Uterus (tissue), 4 donors: ENCODE measurements around the gene LY6G6D. TPM values are rescaled to one million over a fixed set of nuclear protein-coding genes. Genes with fewer than 3 reads are reported as not detected.
A peak's percentile ranks its signal among the peaks of the same experiment; 100 is the strongest.

Experiments used
- DNase-seq, 2 donors: peaks; one replicate each; pipeline ENCODE4 v3.0.0-alpha.2; 2019 to 2020
- H3K27ac ChIP-seq, 2 donors: fragments of 200-600 bp; sonication (generic); 1 replicate in 1 of 2; 2 replicates in 1 of 2; pipeline ENCODE4 v1.5.1; 2016 to 2018
- H3K27me3 ChIP-seq, 2 donors: fragments of 200-600 bp; sonication (generic); one replicate each; pipeline ENCODE4 v1.5.1; 2018 to 2019; ENCODE audit warnings: control low read depth in 1 of 2
- H3K36me3 ChIP-seq, 2 donors: fragments of 200-600 bp; sonication (generic); one replicate each; pipeline ENCODE4 v1.5.1; 2019; ENCODE audit warnings: control low read depth in 1 of 2
- H3K4me1 ChIP-seq, 2 donors: fragments of 200-600 bp; sonication (generic); one replicate each; pipeline ENCODE4 v1.5.1; 2018 to 2019; ENCODE audit warnings: control low read depth in 1 of 2
- H3K4me3 ChIP-seq, 2 donors: fragments of 200-600 bp; sonication (generic); 1 replicate in 1 of 2; 2 replicates in 1 of 2; pipeline ENCODE4 v1.5.1; 2018 to 2019; ENCODE audit warnings: mild to moderate bottlenecking in 1 of 2
- H3K9me3 ChIP-seq, 2 donors: fragments of 200-600 bp; sonication (generic); one replicate each; pipeline ENCODE4 v1.5.1; 2019; ENCODE audit warnings: control low read depth in 1 of 2
- POLR2A ChIP-seq, 2 donors: fragments of 450-650 bp; IDR thresholded peaks; one replicate each; pipeline ENCODE4 v1.6.1; 2016; ENCODE audit warnings: antibody characterized with exemption in 2 of 2, mild to moderate bottlenecking in 1 of 2, moderate library complexity in 1 of 2
- intact Hi-C: fragments of 100-400 bp; cut with DNase I; formaldehyde crosslinking; loops from one replicate; pipeline ENCODE4 v1.15.1; 2023; ENCODE audit warnings: low total_unique reads
- microRNA-seq: library from miRNA; unstranded; fragments of <30 nt; microRNA quantifications from one replicate; pipeline ENCODE4, GENCODE V29; 2016; ENCODE audit warnings: borderline microRNAs expressed, borderline replicate concordance
- small RNA-seq: library from RNA; depleted of rRNA; stranded (forward); fragments of <200 nt; gene quantifications from one replicate; pipeline ENCODE3, GENCODE V24; 2016
- total RNA-seq, 4 donors: library from RNA; depleted of rRNA in 3 of 4; stranded (reverse); fragments of >200 nt in 3 of 4; gene quantifications; one replicate each; pipeline versions ENCODE4 v1.1.0 to v1.2.4, GENCODE V29; 2014 to 2023
- TF ChIP-seq, protein P1 (sequence below), 4 experiments: fragments of 200-600 bp in 2 of 4; fragments of 450-650 bp in 2 of 4; sonication (generic) in 2 of 4; IDR thresholded peaks; one replicate each; pipeline ENCODE4 v1.5.1; 2016 to 2019; ENCODE audit warnings: antibody characterized with exemption in 4 of 4, mild to moderate bottlenecking in 2 of 4, moderate library complexity in 1 of 4
- donor health status: DM: yes; HTN: yes; CAD: no.

Gene LY6G6D
- total RNA-seq, 4 donors from 2014 or later = 2.0 TPM; not detected in 3

DNA sequence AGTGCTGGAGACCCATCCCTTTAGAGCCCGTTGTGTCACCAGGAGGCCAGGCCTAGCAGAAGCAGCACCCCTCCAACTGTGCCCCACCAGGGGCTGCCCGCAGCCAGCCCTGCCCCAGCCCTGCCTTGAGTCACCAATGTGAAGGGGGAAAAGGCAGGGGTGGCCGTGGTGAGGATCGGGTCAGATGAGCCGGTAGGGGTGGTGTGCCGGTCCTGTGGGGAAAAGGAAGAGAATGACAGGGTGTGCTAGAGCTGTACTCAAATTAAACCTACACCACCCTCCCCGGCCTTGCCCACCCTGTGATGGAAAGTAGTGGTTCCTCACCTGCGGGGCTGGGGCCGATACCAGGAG is 50.4 kb downstream of the LY6G6D start:
- Histone ChIP-seq H3K36me3 (no peaks in the 10 kb centered on the region), H3K4me1 (no peaks in the 10 kb centered on the region), H3K27ac (no peak overlapping the region), H3K9me3 (no peaks in the 10 kb centered on the region), H3K4me3 (no peak overlapping the region), H3K27me3 (no peaks in the 10 kb centered on the region)
- no peak for TF ChIP-seq POLR2A (IDR thresholded peaks at IDR 0.05)
- TF ChIP-seq, protein P1, sequence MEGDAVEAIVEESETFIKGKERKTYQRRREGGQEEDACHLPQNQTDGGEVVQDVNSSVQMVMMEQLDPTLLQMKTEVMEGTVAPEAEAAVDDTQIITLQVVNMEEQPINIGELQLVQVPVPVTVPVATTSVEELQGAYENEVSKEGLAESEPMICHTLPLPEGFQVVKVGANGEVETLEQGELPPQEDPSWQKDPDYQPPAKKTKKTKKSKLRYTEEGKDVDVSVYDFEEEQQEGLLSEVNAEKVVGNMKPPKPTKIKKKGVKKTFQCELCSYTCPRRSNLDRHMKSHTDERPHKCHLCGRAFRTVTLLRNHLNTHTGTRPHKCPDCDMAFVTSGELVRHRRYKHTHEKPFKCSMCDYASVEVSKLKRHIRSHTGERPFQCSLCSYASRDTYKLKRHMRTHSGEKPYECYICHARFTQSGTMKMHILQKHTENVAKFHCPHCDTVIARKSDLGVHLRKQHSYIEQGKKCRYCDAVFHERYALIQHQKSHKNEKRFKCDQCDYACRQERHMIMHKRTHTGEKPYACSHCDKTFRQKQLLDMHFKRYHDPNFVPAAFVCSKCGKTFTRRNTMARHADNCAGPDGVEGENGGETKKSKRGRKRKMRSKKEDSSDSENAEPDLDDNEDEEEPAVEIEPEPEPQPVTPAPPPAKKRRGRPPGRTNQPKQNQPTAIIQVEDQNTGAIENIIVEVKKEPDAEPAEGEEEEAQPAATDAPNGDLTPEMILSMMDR (IDR thresholded peaks at IDR 0.05) = no peak
- no peak for DNase-seq
- intact Hi-C loops = no loop called here

- DNase-seq = no peak
- no peak overlapping the region for H3K4me3 ChIP-seq
- H3K27me3 ChIP-seq = no peaks in the 10 kb centered on the region
- H3K9me3 ChIP-seq = no peaks in the 10 kb centered on the region
- H3K27ac ChIP-seq = peak overlapping the region in 1 of 2 donors; percentile 11
- no peak for TF ChIP-seq POLR2A (IDR thresholded peaks at IDR 0.05)
- TF ChIP-seq, protein P1 (IDR thresholded peaks at IDR 0.05) = peak in 1 of 4 experiments; percentile 3
- intact Hi-C loops = no loop called here
- H3K4me1 ChIP-seq = no peaks in the 10 kb centered on the region
- H3K36me3 ChIP-seq = no peaks in the 10 kb centered on the region
These were observed 51.0 kb downstream of the LY6G6D start for GRCh38 chr6:31765910-31766794.

DNA sequence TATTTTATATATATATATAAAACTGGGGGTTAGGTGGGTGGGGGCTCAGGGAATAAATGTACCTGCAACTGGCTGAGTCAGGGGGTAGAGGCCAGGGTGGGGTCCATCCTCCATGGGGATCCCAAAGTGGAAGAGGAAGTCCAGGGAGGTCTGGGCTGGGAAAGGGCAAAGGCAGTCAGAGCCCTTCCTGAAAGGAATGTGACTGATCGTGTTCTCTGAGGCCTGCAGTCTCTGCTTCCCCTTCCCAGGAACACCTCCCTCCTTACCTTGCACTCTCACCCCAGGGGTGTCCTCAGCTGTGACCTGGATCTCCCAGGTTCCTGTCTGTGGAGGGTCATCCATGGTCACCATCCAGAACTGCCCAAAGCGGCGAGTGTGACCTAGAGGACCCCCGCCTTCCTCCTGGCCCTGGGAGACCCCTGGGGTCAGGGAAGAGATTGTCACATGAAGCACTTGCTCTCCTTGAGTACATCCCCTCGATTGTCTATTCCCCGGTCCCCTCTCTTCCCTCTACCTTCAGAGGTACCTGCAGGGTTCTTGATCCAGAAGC is 52.0 kb downstream of the LY6G6D start:
- Histone ChIP-seq H3K9me3 (no peaks in the 10 kb centered on the region), H3K4me3 (no peak overlapping the region), H3K4me1 (no peaks in the 10 kb centered on the region), H3K27ac (no peak overlapping the region), H3K36me3 (no peaks in the 10 kb centered on the region), H3K27me3 (no peaks in the 10 kb centered on the region)
- no peak for TF ChIP-seq POLR2A (IDR thresholded peaks at IDR 0.05)
- TF ChIP-seq, protein P1 (IDR thresholded peaks at IDR 0.05) = no peak
- no peak for DNase-seq
- intact Hi-C loops = no loop called here

Small RNA genes within 50 kb of the gene (microRNA-seq; reads per million reads assigned to microRNA genes)
- gene MIR4646 = not detected

Small RNA genes within 50 kb of the gene (small RNA-seq; reads per million reads assigned to genes)
- gene LY6G6D (not detected), gene MIR4646 (not detected), gene MSH5-SAPCD1 (not detected), gene RNU6-850P (not detected), gene SAPCD1 (not detected)

Other genes starting within 250 kb of the LY6G6D start
- gene MICB, start 217.2 kb upstream of the LY6G6D start, total RNA-seq = 1 to 10 TPM; 1.9 to 4.8 (median 2.9) TPM
- not detected for gene MCCD1, start 186.4 kb upstream of the LY6G6D start, total RNA-seq
- gene DDX39B, start 173.3 kb upstream of the LY6G6D start, total RNA-seq = 100 to 1,000 TPM; 119 to 429 (median 282) TPM
- 1 to 10 TPM in 2 of 4 donors, not detected in 2; 1.2 to 1.6 TPM for gene ATP6V1G2, start 168.7 kb upstream of the LY6G6D start, total RNA-seq
- gene NFKBIL1, start 167.7 kb upstream of the LY6G6D start, total RNA-seq = 10 to 100 TPM; 19.7 to 38.5 (median 20.8) TPM
- under 1 TPM in 1 of 4 donors, not detected in 3; 0.30 TPM for gene LTA, start 143.1 kb upstream of the LY6G6D start, total RNA-seq
- 1 to 10 TPM in 1 of 4 donors, not detected in 3; 1.3 TPM for gene TNF, start 139.8 kb upstream of the LY6G6D start, total RNA-seq
- 1 to 10 TPM in 1 of 4 donors, not detected in 3; 1.5 TPM for gene LTB, start 132.9 kb upstream of the LY6G6D start, total RNA-seq
- gene LST1, start 129.1 kb upstream of the LY6G6D start, total RNA-seq = 100 to 1,000 TPM in 1 of 4 donors, 1 to 10 TPM in 2, not detected in 1; 2.6 to 229 (median 3.2) TPM
- gene NCR3, start 122.3 kb upstream of the LY6G6D start, total RNA-seq = not detected
- gene AIF1, start 100.1 kb upstream of the LY6G6D start, total RNA-seq = 10 to 100 TPM in 2 of 4 donors, 1 to 10 TPM in 2; 1.5 to 25.6 (median 14.5) TPM
- gene PRRC2A, start 94.6 kb upstream of the LY6G6D start, total RNA-seq = 100 to 1,000 TPM in 1 of 4 donors, 10 to 100 TPM in 3; 35.4 to 218 (median 48.0) TPM
- gene BAG6, start 62.7 kb upstream of the LY6G6D start, total RNA-seq = 100 to 1,000 TPM in 3 of 4 donors, 10 to 100 TPM in 1; 92.2 to 233 (median 139) TPM
- gene APOM, start 59.5 kb upstream of the LY6G6D start, total RNA-seq = 1 to 10 TPM in 3 of 4 donors, not detected in 1; 1.9 to 2.9 (median 2.6) TPM
- gene C6orf47, start 54.6 kb upstream of the LY6G6D start, total RNA-seq = 10 to 100 TPM in 3 of 4 donors, 1 to 10 TPM in 1; 6.2 to 31.9 (median 24.6) TPM
- 10 to 100 TPM in 3 of 4 donors, 1 to 10 TPM in 1; 5.1 to 25.6 (median 15.4) TPM for gene GPANK1, start 50.4 kb upstream of the LY6G6D start, total RNA-seq
- 100 to 1,000 TPM in 3 of 4 donors, 10 to 100 TPM in 1; 67.5 to 157 (median 107) TPM for gene CSNK2B, start 49.3 kb upstream of the LY6G6D start, total RNA-seq
- 10 to 100 TPM in 1 of 4 donors, 1 to 10 TPM in 3; 1.0 to 27.4 (median 4.3) TPM for gene LY6G5B, start 45.4 kb upstream of the LY6G6D start, total RNA-seq
- gene LY6G5C, start 34.3 kb upstream of the LY6G6D start, total RNA-seq = 1 to 10 TPM in 3 of 4 donors, not detected in 1; 1.0 to 4.4 (median 3.8) TPM
- gene ABHD16A, start 12.0 kb upstream of the LY6G6D start, total RNA-seq = 10 to 100 TPM; 25.9 to 50.9 (median 37.9) TPM
- gene LY6G6F, start 8.5 kb upstream of the LY6G6D start, total RNA-seq = not detected
- 1 to 10 TPM in 1 of 4 donors, not detected in 3; 1.4 TPM for gene LY6G6C, start 6.4 kb downstream of the LY6G6D start, total RNA-seq
- under 1 TPM in 1 of 4 donors, not detected in 3; 0.49 TPM for gene MPIG6B, start 8.0 kb downstream of the LY6G6D start, total RNA-seq
- gene DDAH2, start 14.0 kb downstream of the LY6G6D start, total RNA-seq = 100 to 1,000 TPM in 3 of 4 donors, 10 to 100 TPM in 1; 97.6 to 240 (median 158) TPM
- 100 to 1,000 TPM; 173 to 328 (median 216) TPM for gene CLIC1, start 21.2 kb downstream of the LY6G6D start, total RNA-seq
- 10 to 100 TPM in 3 of 4 donors, not detected in 1; 16.7 to 41.5 (median 22.1) TPM for gene MSH5, start 24.7 kb downstream of the LY6G6D start, total RNA-seq
- gene SAPCD1, start 47.3 kb downstream of the LY6G6D start, total RNA-seq = 1 to 10 TPM in 2 of 4 donors, not detected in 2; 1.7 to 4.4 TPM
- gene VWA7, start 62.0 kb downstream of the LY6G6D start, total RNA-seq = 10 to 100 TPM in 1 of 4 donors, 1 to 10 TPM in 2, under 1 TPM in 1; 0.88 to 24.1 (median 3.1) TPM
- gene VARS1, start 80.4 kb downstream of the LY6G6D start, total RNA-seq = 100 to 1,000 TPM in 1 of 4 donors, 10 to 100 TPM in 3; 35.6 to 118 (median 53.4) TPM
- gene LSM2, start 91.6 kb downstream of the LY6G6D start, total RNA-seq = 100 to 1,000 TPM in 1 of 4 donors, 10 to 100 TPM in 3; 37.1 to 119 (median 58.7) TPM
- gene HSPA1L, start 99.9 kb downstream of the LY6G6D start, total RNA-seq = 1 to 10 TPM in 3 of 4 donors, under 1 TPM in 1; 0.59 to 4.6 (median 2.3) TPM
- gene HSPA1A, start 100.2 kb downstream of the LY6G6D start, total RNA-seq = 100 to 1,000 TPM in 3 of 4 donors, 10 to 100 TPM in 1; 98.8 to 261 (median 170) TPM
- 100 to 1,000 TPM in 2 of 4 donors, 10 to 100 TPM in 2; 40.3 to 268 (median 152) TPM for gene HSPA1B, start 112.4 kb downstream of the LY6G6D start, total RNA-seq
- 10 to 100 TPM; 20.5 to 28.4 (median 23.4) TPM for gene NEU1, start 147.5 kb downstream of the LY6G6D start, total RNA-seq
- gene SLC44A4, start 163.6 kb downstream of the LY6G6D start, total RNA-seq = 10 to 100 TPM in 1 of 4 donors, 1 to 10 TPM in 3; 5.0 to 46.1 (median 5.8) TPM
- 10 to 100 TPM; 13.8 to 72.4 (median 66.2) TPM for gene EHMT2, start 182.3 kb downstream of the LY6G6D start, total RNA-seq
- 10 to 100 TPM in 2 of 4 donors, 1 to 10 TPM in 1, not detected in 1; 2.4 to 15.3 (median 11.0) TPM for gene ZBTB12, start 186.7 kb downstream of the LY6G6D start, total RNA-seq
- 10 to 100 TPM in 1 of 4 donors, 1 to 10 TPM in 3; 4.1 to 24.8 (median 4.6) TPM for gene C2, start 212.4 kb downstream of the LY6G6D start, total RNA-seq
- 10 to 100 TPM in 2 of 4 donors, 1 to 10 TPM in 1, not detected in 1; 6.2 to 32.6 (median 31.5) TPM for gene CFB, start 230.7 kb downstream of the LY6G6D start, total RNA-seq
- 10 to 100 TPM; 30.3 to 73.0 (median 51.4) TPM for gene NELFE, start 243.6 kb downstream of the LY6G6D start, total RNA-seq
- gene SKIC2, start 243.8 kb downstream of the LY6G6D start, total RNA-seq = 10 to 100 TPM; 11.5 to 58.8 (median 35.6) TPM